ENCODE results near the gene TMED5.

- TF ChIP-seq CTCF (IDR thresholded peaks at IDR 0.05; ENCODE audit: insufficient read depth, low read length, poor library complexity, severe bottlenecking), result no peak
- no peak for TF ChIP-seq EZH2phosphoT487 (conservative IDR thresholded peaks at IDR 0.05; ENCODE audit: low read length)
Observed at GRCh38 chr1:93186667-93187066, 6.5 kb upstream of the TMED5 start.
